CD4-positive, alpha-beta T cell treated with Interleukin-17A for 1 hour (primary cell): ENCODE data around the gene CALHM2.

Experiments used
- DNase-seq: peaks from one replicate; pipeline ENCODE4 v3.0.0-alpha.2; 2020

Gene CALHM2

GRCh38 chr10:103475437-103475836, 23.3 kb upstream of the CALHM2 start:
- no peak for DNase-seq

GRCh38 chr10:103474077-103474476, 21.9 kb upstream of the CALHM2 start:
- no peak for DNase-seq

GRCh38 chr10:103473261-103473671, 21.1 kb upstream of the CALHM2 start:
- DNase-seq = no peak

DNA sequence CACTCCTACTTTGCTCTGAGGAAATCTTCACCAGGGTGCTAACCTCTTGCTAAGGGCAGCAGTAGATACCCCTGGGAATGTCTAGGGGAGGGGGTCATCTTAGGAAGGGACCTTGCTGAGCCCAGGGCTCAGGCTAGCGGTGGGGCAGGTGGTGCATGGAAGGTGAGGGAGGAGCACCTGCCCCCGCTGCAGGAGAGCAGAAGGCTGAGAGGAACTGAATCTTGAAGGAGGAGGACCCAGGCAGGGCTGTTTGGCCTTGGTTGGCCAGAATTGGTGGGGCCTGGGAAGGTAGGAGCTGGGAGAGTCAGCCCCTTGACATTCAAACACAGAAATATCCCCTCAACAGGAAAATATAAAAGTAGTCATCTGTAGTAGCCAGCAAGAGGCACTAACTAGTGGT, 19.8 kb upstream of the CALHM2 start:
- no peak for DNase-seq

DNA sequence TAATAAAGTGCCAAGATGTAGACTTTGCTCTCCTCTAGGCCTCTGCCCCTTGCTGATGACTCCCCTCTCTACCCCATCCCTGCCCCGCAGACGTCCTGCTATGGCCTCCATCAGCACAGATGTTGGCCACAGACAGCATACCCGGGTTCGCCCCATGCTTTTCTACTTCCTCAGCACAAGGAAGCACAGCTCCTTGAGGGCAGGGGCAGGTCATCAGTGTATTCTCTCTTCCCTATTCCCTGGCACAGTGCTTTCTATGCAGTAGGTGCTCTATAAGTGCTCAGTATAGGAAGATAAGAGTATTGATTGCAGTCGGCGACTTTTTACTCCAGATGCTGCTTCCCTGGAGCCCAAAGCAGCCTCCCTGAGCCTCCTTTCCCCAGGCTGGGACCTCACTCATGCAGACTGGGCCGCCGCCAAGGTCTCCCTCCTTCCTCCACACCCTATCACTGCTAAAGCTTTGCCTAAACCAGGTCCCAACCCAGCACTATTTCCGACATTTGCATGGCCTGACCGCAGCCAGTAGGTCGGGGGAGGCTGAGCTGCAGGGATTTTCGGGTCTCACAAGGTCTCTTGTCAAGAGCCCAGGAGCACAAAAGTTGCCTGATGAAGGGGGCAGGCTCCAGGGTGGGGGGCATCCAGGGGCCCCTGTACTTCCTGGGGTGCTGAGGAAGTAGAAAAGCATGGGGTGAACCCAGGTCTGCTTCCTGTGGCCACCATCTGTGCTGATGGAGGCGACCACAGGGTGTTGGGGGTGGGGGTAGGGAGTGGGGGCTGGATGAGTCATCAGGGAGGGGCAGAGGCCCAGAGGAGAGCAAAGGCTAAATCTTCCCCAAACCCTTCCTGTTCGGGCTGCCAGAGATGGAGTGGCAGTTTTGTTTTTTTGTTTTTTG, 18.8 kb upstream of the CALHM2 start:
- DNase-seq = peak; percentile 84

DNA sequence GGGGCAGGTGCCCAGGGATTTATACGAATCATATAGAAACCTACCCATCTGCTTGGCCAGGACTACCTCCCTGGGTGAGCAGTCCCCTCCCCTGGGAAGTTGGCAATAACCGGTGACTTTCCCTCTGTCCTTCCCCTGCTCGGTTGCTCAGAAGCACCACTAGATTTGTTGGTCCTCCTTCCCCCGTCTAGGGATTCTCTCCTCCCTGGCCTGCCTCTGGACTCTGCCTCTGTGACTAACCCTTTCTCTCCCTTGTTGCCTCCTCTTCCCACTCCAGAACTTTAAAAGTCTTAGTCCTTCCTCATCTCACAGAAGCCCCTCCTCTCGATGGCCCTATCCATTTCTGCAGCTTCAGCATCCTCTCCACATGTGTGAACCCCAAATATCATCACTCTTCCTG, 17.0 kb upstream of the CALHM2 start:
- no peak for DNase-seq

DNA sequence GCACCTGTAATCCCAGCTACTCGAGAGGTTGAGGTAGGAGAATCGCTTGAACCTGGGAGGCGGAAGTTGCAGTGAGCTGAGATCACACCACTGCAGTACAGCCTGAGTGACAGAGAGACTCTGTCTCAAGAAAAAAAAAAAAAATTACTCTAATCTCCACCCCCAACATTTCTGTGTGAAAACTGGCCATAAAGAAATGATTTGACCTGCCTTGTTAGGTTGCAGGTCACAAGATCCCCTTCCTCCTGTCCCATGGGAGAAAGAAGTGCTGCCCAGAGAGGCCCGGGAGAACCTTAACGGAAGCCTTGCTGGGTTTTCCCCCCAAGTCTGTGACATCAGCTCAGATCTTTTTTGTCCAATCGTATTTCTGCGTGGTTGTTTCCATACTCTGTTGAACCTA, 15.2 kb upstream of the CALHM2 start:
- no peak for DNase-seq

- DNase-seq = no peak
Observed at GRCh38 chr10:103466734-103467133, 14.6 kb upstream of the CALHM2 start.

GRCh38 chr10:103465411-103466179, 13.4 kb upstream of the CALHM2 start:
- no peak for DNase-seq

DNA sequence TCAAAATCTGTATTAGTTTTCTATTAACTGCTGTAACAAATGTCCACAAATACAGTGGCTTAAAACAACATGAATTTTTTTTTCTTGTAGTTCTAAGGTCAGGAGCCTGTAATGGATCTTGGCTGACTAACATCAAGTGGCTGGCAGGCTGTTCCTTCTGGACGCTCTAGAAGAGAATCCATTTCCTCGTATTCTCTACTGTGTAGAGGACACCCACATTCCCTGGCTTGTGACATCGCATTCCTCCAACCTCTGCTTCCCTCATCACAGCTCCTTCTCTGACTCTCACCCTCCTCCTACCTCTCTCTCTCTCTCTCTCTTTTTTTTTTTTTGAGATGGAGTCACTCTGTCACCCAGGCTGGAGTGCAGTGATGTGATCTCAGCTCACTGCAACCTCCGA, 11.3 kb upstream of the CALHM2 start:
- DNase-seq = no peak

GRCh38 chr10:103459615-103460014, 7.4 kb upstream of the CALHM2 start:
- no peak for DNase-seq

GRCh38 chr10:103458720-103459119, 6.5 kb upstream of the CALHM2 start, which contains the start of gene CALHM1:
CALHM1 (minus strand) TSS chr10:103458900; CDS start chr10:103458751, 149 bp downstream.
- no peak for DNase-seq

GRCh38 chr10:103457896-103458583, 5.9 kb upstream of the CALHM2 start:
- no peak for DNase-seq

GRCh38 chr10:103457176-103457712, 5.1 kb upstream of the CALHM2 start:
- no peak for DNase-seq

DNA sequence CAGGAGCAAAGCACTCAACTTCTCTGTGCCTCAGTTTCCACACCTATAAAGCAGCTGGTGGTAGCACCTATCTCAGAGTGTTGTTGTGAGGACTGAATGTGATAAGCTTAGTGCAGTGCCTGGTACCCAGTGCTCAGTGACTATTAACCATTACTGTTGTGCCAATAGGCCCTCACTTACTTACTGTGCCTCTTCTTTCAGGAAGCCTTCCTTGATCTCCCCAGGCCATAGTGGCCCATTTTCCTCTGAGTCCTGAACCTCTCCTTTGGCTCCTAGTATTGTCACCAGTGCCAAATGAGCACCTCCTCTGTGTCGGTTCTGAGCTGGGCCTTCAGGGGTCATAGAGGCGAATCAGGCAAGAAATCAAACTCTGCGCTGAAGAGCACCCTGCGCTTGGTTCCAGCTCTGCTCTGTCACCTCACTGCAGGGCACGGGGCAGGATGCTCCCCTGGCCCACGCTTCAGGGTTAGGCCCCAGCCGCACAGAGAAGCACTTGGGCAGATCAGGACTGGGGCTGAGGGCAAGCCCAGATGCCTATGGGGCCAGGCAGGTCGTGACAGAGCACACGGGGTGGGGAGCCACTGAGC, 4.0 kb upstream of the CALHM2 start:
- no peak for DNase-seq

DNA sequence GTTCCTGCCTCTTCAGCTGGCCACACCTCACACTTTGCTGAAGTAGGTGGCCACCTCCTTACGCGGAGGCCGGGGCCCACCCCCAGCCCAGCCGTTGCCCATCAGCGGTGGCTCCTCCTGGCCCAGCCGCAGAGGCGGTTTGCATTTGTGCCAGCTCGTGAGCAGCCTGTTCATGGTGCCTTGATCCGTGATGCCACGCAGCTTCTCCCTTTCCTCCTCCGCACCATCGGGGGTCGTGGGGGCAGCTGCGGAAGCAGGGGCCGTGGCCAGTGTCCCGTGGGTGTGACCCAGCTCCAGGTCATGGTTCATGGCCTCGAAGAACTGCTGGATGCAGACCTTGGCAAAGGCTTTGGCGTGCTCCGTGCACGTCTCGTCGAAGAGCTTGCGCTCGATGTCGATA, 3.1 kb upstream of the CALHM2 start:
- DNase-seq = no peak

GRCh38 chr10:103454026-103454425, 1.9 kb upstream of the CALHM2 start:
- DNase-seq = no peak

GRCh38 chr10:103452506-103453230, 498 bp upstream of the CALHM2 start:
- no peak for DNase-seq

- DNase-seq = peak; percentile 59
Observed at GRCh38 chr10:103451091-103451813, 918 bp downstream of the CALHM2 start.

GRCh38 chr10:103450201-103450695, 1.9 kb downstream of the CALHM2 start:
- no peak for DNase-seq
